Progenitor cell of endocrine pancreas (in vitro differentiated cells): ENCODE data around the gene RAMP2. TPM values are rescaled to one million over a fixed set of nuclear protein-coding genes. Genes with fewer than 3 reads are reported as not detected.
"Not testable (repeated sequence)": the region's sequence is repeated elsewhere in the genome, so short reads cannot be mapped to it uniquely, and the experiment has no call there.

Experiments
- DNase-seq: peaks from one replicate; pipeline ENCODE4 v3.0.0; 2021; ENCODE audit warnings: low spot score; ENCODE audit not compliant: unreplicated experiment
- H3K27ac Mint-ChIP-seq: 2 replicates; pipeline ENCODE4 v1.8.0; 2021; ENCODE audit warnings: mild to moderate bottlenecking, moderate library complexity, mixed read lengths
- H3K27me3 Mint-ChIP-seq: 2 replicates; pipeline ENCODE4 v1.8.0; 2021; ENCODE audit warnings: mixed read lengths
- H3K36me3 Mint-ChIP-seq: 2 replicates; pipeline ENCODE4 v1.8.0; 2022; ENCODE audit warnings: mixed read lengths; ENCODE audit not compliant: insufficient read depth
- H3K4me1 Mint-ChIP-seq: 2 replicates; pipeline ENCODE4 v1.8.0; 2021; ENCODE audit warnings: low read depth, mixed read lengths
- H3K4me3 Mint-ChIP-seq: 2 replicates; pipeline ENCODE4 v1.8.0; 2021; ENCODE audit warnings: low read depth, mild to moderate bottlenecking, moderate library complexity, mixed read lengths
- H3K9me3 Mint-ChIP-seq: 2 replicates; pipeline ENCODE4 v1.8.0; 2021; ENCODE audit warnings: low read depth, mixed read lengths
- long read RNA-seq: library from polyadenylated mRNA; unstranded; transcript quantifications from one replicate; pipeline ENCODE4 v2.0.0, GENCODE V29; 2020
- total RNA-seq: library from RNA; stranded (reverse); gene quantifications from 2 replicates; pipeline ENCODE4 v1.2.1, GENCODE V29; 2021
- TF ChIP-seq, protein P1 (sequence below): fragments of 200-600 bp; sonication (generic); IDR thresholded peaks from one replicate; pipeline ENCODE4 v1.5.0; 2021; ENCODE audit warnings: antibody characterized with exemption, mild to moderate bottlenecking; ENCODE audit not compliant: unreplicated experiment

Gene RAMP2, protein sequence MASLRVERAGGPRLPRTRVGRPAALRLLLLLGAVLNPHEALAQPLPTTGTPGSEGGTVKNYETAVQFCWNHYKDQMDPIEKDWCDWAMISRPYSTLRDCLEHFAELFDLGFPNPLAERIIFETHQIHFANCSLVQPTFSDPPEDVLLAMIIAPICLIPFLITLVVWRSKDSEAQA
- total RNA-seq, result 4.3 and 4.4 TPM in 2 replicates
- long read RNA-seq, result 0 reads

DNA sequence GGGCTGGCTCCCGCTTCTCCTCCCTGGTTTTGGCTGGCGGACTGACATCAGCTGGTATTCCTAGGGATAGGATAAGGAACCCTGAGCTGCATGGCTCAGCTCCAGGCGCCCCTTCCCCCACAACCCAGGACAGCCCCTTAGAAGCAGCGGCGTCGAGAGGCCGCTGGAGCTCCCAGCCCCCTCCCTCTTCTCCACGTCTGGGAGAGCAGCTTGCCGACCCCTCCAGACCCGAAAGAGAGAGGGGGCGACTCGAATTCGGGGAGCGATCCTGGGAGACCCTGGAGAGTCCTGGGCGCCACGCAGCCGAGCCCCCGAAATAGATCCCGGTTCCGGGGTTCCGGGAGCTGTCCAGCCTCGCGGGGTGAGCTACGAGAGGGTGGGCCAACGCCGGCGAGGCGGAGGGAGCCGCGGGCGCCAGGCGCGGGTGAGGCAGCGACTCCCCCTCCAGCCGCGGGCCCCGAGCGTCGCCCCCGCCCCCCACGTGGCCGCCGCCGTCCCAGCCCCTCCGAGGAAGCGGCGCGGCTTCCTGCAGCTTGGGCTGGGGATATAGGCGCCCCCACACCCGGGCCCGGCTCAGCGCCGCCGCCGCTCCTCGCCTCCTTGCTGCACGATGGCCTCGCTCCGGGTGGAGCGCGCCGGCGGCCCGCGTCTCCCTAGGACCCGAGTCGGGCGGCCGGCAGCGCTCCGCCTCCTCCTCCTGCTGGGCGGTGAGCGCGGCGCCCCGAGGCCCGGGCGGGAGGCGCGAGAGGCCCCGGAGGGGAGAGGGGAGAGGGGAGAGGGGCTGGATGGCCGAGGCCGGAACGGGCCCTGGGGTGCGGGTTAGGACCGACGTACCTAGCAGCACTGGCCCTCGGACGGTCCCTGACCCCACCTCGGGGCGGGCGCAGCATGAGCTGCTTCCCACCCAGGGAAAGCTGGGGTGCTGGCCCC lies at the start of gene RAMP2:
RAMP2 (plus strand) TSS at position 576 of the 930 bp plus-strand sequence; CDS start at position 611, 35 bp downstream.
- TF ChIP-seq, protein P1, sequence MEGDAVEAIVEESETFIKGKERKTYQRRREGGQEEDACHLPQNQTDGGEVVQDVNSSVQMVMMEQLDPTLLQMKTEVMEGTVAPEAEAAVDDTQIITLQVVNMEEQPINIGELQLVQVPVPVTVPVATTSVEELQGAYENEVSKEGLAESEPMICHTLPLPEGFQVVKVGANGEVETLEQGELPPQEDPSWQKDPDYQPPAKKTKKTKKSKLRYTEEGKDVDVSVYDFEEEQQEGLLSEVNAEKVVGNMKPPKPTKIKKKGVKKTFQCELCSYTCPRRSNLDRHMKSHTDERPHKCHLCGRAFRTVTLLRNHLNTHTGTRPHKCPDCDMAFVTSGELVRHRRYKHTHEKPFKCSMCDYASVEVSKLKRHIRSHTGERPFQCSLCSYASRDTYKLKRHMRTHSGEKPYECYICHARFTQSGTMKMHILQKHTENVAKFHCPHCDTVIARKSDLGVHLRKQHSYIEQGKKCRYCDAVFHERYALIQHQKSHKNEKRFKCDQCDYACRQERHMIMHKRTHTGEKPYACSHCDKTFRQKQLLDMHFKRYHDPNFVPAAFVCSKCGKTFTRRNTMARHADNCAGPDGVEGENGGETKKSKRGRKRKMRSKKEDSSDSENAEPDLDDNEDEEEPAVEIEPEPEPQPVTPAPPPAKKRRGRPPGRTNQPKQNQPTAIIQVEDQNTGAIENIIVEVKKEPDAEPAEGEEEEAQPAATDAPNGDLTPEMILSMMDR, result no peak
- H3K27me3 Mint-ChIP-seq, result peaks cover 51% of the 10 kb centered on the region
- no peaks in the 10 kb centered on the region for H3K9me3 Mint-ChIP-seq
- peak within 1 kb of the TSS; percentile 61 for H3K4me3 Mint-ChIP-seq
- DNase-seq, result no peak
- H3K27ac Mint-ChIP-seq, result no peak within 1 kb of the TSS
- peaks cover 2% of the 10 kb centered on the region for H3K4me1 Mint-ChIP-seq
- H3K36me3 Mint-ChIP-seq, result no peaks in the 10 kb centered on the region

DNA sequence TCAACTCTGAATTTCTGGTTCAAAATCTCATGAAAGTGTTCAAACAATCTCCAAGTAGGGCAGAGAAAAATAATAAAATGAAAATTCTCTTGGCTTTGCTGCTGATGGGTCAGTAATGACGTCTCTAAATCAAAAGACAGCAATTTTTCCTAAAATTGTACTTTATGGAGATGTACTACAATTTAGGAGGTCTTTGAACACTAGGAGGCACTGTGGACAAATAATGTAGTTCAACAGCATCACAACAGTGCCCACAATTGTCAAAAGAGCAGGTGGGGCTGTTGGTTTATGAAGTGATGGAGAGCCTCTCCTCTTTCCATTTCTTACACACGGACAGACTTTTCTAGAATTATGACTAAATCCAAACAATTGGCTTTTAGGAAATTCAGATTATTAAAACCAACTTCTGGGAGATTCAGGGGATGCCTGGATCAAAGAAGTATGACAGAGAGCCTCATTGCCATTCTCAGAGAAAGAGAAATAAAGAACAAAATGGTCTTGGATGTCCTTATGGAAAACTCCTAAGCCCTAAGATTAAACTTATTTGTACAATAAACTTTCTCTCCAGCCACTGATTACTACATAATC lies 39.9 kb upstream of the RAMP2 start:
- Mint-ChIP-seq H3K4me1 (no peaks in the 10 kb centered on the region), H3K9me3 (no peaks in the 10 kb centered on the region), H3K27ac (no peak overlapping the region), H3K4me3 (no peak overlapping the region), H3K27me3 (no peaks in the 10 kb centered on the region), H3K36me3 (peaks cover 30% of the 10 kb centered on the region)
- no peak for DNase-seq
- TF ChIP-seq, protein P1, result peak; percentile 80

DNA sequence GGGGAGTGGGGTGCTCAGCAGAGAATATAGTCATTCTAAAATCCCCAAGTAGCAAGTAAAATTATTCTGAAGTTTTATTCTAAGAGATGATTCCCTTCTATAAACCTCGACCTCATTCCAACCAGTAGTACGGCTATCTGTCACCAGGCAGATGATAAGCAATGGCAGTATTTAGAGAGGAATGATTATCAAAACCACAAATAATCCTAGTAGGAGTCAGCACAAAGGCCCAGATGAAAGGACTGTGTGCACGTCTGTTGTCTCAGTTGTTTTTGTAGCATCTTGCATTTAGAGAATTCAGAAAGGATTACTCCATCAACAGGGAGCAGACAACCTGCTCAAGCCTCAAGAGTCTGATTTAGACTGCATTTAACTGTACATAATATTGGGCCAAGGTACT lies 37.4 kb upstream of the RAMP2 start:
- Mint-ChIP-seq H3K9me3 (no peaks in the 10 kb centered on the region), H3K4me1 (no peaks in the 10 kb centered on the region), H3K27me3 (no peaks in the 10 kb centered on the region), H3K36me3 (peaks cover 20% of the 10 kb centered on the region), H3K27ac (no peak overlapping the region), H3K4me3 (no peak overlapping the region)
- TF ChIP-seq, protein P1, result no peak
- no peak for DNase-seq

DNA sequence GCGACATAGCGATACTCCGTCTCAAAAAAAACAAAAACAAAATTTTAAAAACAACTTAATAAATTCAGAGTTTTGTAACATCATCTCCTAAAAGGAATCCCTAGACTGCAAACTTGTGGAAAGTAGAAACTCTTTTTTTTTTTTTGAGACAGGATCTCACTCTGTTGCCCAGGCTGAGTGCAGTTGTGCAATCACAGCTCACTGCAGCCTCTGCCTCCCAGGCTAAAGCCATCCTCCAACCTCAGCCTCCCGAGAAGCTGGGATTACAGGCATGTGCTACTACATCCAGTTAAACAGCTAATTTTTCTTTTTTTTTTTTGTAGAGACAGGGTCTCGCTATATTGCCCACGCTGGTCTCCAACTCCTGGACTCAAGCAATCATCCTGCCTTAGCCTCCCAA lies 35.9 kb upstream of the RAMP2 start:
- Mint-ChIP-seq H3K4me3 (no peak overlapping the region), H3K9me3 (no peaks in the 10 kb centered on the region), H3K36me3 (peaks cover 21% of the 10 kb centered on the region), H3K4me1 (no peaks in the 10 kb centered on the region), H3K27me3 (no peaks in the 10 kb centered on the region), H3K27ac (no peak overlapping the region)
- DNase-seq, result no peak
- TF ChIP-seq, protein P1, result no peak

DNA sequence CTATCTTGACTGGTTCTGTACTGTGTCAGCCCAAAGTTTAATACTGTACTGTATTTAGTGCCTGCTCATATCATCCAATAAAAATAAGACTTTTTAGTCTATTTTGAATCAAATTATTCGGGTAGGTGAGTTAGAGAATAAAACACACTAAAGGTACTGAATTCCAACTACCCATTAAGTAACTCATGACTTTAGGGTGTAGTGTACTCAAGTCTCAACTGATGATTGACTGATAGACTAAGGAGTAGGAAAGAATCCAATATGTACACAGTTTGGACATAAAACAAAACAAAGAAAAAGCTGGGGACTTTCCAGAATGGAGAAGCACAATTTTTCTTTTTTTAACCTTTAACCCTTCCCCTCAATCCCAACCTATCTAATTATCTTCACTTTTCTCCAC lies 20.3 kb upstream of the RAMP2 start:
- no peaks in the 10 kb centered on the region for H3K27me3 Mint-ChIP-seq
- no peak overlapping the region for H3K4me3 Mint-ChIP-seq
- peak overlapping the region; percentile 93 for H3K27ac Mint-ChIP-seq
- H3K4me1 Mint-ChIP-seq, result peaks cover 16% of the 10 kb centered on the region
- peaks cover 5% of the 10 kb centered on the region for H3K9me3 Mint-ChIP-seq
- no peak for DNase-seq
- no peaks in the 10 kb centered on the region for H3K36me3 Mint-ChIP-seq
- TF ChIP-seq, protein P1, result no peak

DNA sequence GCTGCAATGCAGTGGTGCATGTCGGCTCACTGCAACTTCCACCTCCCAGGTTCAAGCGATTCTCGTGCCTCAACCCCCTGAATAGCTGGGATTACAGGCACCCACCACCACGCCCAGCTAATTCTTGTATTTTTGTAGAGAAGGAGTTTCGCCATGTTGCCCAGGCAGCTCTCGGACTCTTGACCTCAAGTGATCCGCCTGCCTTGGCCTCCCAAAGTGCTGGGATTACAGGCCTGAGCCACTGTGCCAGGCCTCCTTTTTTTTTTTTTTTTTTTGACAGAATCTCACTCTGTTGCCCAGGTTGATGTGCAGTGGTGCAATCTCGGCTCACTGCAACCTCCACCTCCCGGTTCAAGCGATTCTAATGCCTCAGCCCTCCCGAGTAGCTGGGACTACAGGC lies 18.1 kb upstream of the RAMP2 start:
- H3K36me3 Mint-ChIP-seq, H3K27ac Mint-ChIP-seq, DNase-seq, H3K4me3 Mint-ChIP-seq, H3K9me3 Mint-ChIP-seq, H3K27me3 Mint-ChIP-seq: not testable (repeated sequence)
- H3K4me1 Mint-ChIP-seq, result peaks cover 16% of the 10 kb centered on the region
